Hepatic stellate cell (primary cell): ENCODE measurements around the gene DMRT1.

Experiments used
- DNase-seq: peaks from one replicate; pipeline ENCODE4 v3.0.0; 2011; ENCODE audit warnings: low spot score

The DMRT1 gene

GRCh38 chr9:971901-972500 is 130.5 kb downstream of the DMRT1 start:
- DNase-seq, result no peak

GRCh38 chr9:972501-973294 is 131.2 kb downstream of the DMRT1 start:
- no peak for DNase-seq

GRCh38 chr9:973295-973834 is 131.9 kb downstream of the DMRT1 start:
- no peak for DNase-seq

GRCh38 chr9:974031-974995 is 132.8 kb downstream of the DMRT1 start:
- DNase-seq, result no peak

GRCh38 chr9:974996-975739 is 133.7 kb downstream of the DMRT1 start:
- DNase-seq, result no peak

- DNase-seq, result no peak
Measured at GRCh38 chr9:975740-976257, 134.3 kb downstream of the DMRT1 start.

GRCh38 chr9:976258-976942 is 134.9 kb downstream of the DMRT1 start, which contains the start of gene DMRT3:
Gene DMRT3 (plus strand): TSS chr9:976655. CDS start chr9:977002, 347 bp downstream.
- DNase-seq, result no peak

- no peak for DNase-seq
Measured at GRCh38 chr9:976943-977837, 135.7 kb downstream of the DMRT1 start.

- no peak for DNase-seq
Measured at GRCh38 chr9:977838-978830, 136.6 kb downstream of the DMRT1 start.

- DNase-seq, result no peak
Measured at GRCh38 chr9:979983-980382, 138.5 kb downstream of the DMRT1 start.

GRCh38 chr9:980640-981039 is 139.1 kb downstream of the DMRT1 start:
- DNase-seq, result no peak

- no peak for DNase-seq
Measured at GRCh38 chr9:981491-981898, 140.0 kb downstream of the DMRT1 start.

GRCh38 chr9:982394-983230 is 141.1 kb downstream of the DMRT1 start:
- DNase-seq, result no peak

- no peak for DNase-seq
Measured at GRCh38 chr9:994005-994404, 152.5 kb downstream of the DMRT1 start.

GRCh38 chr9:995192-995591 is 153.7 kb downstream of the DMRT1 start:
- no peak for DNase-seq

GRCh38 chr9:995781-996180 is 154.3 kb downstream of the DMRT1 start:
- no peak for DNase-seq
